Measurements from ENCODE around the gene UIMC1. TPM values are rescaled to one million over a fixed set of nuclear protein-coding genes. Genes with fewer than 3 reads are reported as not detected.

The UIMC1 gene
- total RNA-seq, 1 experiment from 2014 or later = 57.7 TPM

- Histone ChIP-seq H3K4me3 (ENCODE audit: low read length) (no peak overlapping the region), H3K4me1 (ENCODE audit: low read length) (peaks cover 4% of the 10 kb centered on the region), H4K20me1 (ENCODE audit: insufficient read depth, low read depth, low read length) (no peaks in the 10 kb centered on the region), H3K4me2 (ENCODE audit: low read depth, low read length, poor library complexity, severe bottlenecking) (no peak overlapping the region), H3K27ac (ENCODE audit: low read length) (no peak overlapping the region), H3K9ac (ENCODE audit: low read length) (no peak overlapping the region), H2AFZ (ENCODE audit: low read length) (no peak overlapping the region), H3K9me2 (replicated peaks; ENCODE audit: insufficient read depth, low read length) (no peaks in the 10 kb centered on the region), H3K36me3 (ENCODE audit: insufficient read depth, low read length) (peaks cover 24% of the 10 kb centered on the region; the same call in 1 of the 2 replicates), H3K79me2 (ENCODE audit: low read length) (peaks cover 41% of the 10 kb centered on the region), H3K9me3 (ENCODE audit: low read length) (no peaks in the 10 kb centered on the region), H3K27me3 (ENCODE audit: low read length) (no peaks in the 10 kb centered on the region)
- DNase-seq = no peak
Measured at GRCh38 chr5:177040814-177041420, 34.3 kb upstream of the UIMC1 start.

- H3K9me3 ChIP-seq (ENCODE audit: low read length) = no peaks in the 10 kb centered on the region
- DNase-seq = no peak
- peaks cover 78% of the 10 kb centered on the region for H3K79me2 ChIP-seq (ENCODE audit: low read length)
Measured at GRCh38 chr5:177036921-177037320, 30.3 kb upstream of the UIMC1 start.

DNA sequence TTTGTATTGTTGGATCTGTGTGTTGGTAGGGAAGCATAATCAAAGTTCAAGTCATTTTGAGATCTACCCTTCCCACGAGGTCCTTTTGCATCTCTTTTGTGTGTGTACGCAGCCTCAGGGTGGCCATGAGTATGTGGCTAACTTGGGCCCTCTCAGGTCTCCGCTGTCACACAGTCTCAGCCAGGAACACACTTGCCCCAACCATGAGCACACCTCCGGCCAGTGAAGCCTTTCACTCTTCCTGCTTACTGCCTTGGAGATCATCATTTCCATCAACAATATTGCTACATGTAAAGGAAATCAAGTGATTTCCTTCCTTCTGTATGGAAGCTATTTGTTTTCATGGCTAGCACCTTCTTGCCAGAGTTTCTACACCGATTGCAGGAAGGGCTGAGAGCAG, 29.9 kb upstream of the UIMC1 start:
- peaks cover 9% of the 10 kb centered on the region; the same call in 1 of the 2 replicates for H3K36me3 ChIP-seq (ENCODE audit: insufficient read depth, low read length)

More at GRCh38 chr5:177036921-177037320, 30.3 kb upstream of the UIMC1 start:
- no peak overlapping the region for H2AFZ ChIP-seq (ENCODE audit: low read length)
- no peak overlapping the region for H3K4me3 ChIP-seq (ENCODE audit: low read length)
- H4K20me1 ChIP-seq (ENCODE audit: insufficient read depth, low read depth, low read length) = no peaks in the 10 kb centered on the region
- H3K36me3 ChIP-seq (ENCODE audit: insufficient read depth, low read length) = peaks cover 11% of the 10 kb centered on the region; the same call in 1 of the 2 replicates
- H3K4me1 ChIP-seq (ENCODE audit: low read length) = peaks cover 4% of the 10 kb centered on the region
- no peaks in the 10 kb centered on the region for H3K27me3 ChIP-seq (ENCODE audit: low read length)
- H3K4me2 ChIP-seq (ENCODE audit: low read depth, low read length, poor library complexity, severe bottlenecking) = no peak overlapping the region
- no peak overlapping the region for H3K9ac ChIP-seq (ENCODE audit: low read length)
- no peaks in the 10 kb centered on the region for H3K9me2 ChIP-seq (replicated peaks; ENCODE audit: insufficient read depth, low read length)
- no peak overlapping the region for H3K27ac ChIP-seq (ENCODE audit: low read length)

GRCh38 chr5:177035976-177036375, 29.4 kb upstream of the UIMC1 start:
- H2AFZ ChIP-seq (ENCODE audit: low read length) = no peak overlapping the region
- H3K27ac ChIP-seq (ENCODE audit: low read length) = no peak overlapping the region
- no peaks in the 10 kb centered on the region for H3K9me2 ChIP-seq (replicated peaks; ENCODE audit: insufficient read depth, low read length)
- no peak overlapping the region for H3K4me3 ChIP-seq (ENCODE audit: low read length)
- peaks cover 9% of the 10 kb centered on the region; the same call in 1 of the 2 replicates for H3K36me3 ChIP-seq (ENCODE audit: insufficient read depth, low read length)
- no peak overlapping the region for H3K9ac ChIP-seq (ENCODE audit: low read length)
- no peaks in the 10 kb centered on the region for H3K27me3 ChIP-seq (ENCODE audit: low read length)
- H3K4me1 ChIP-seq (ENCODE audit: low read length) = peaks cover 4% of the 10 kb centered on the region
- no peak for DNase-seq
- no peaks in the 10 kb centered on the region for H4K20me1 ChIP-seq (ENCODE audit: insufficient read depth, low read depth, low read length)
- H3K4me2 ChIP-seq (ENCODE audit: low read depth, low read length, poor library complexity, severe bottlenecking) = no peak overlapping the region
- H3K9me3 ChIP-seq (ENCODE audit: low read length) = no peaks in the 10 kb centered on the region
- H3K79me2 ChIP-seq (ENCODE audit: low read length) = peaks cover 83% of the 10 kb centered on the region

More for the DNA sequence above, 29.9 kb upstream of the UIMC1 start:
- no peak overlapping the region for H2AFZ ChIP-seq (ENCODE audit: low read length)
- H3K4me2 ChIP-seq (ENCODE audit: low read depth, low read length, poor library complexity, severe bottlenecking) = no peak overlapping the region
- no peaks in the 10 kb centered on the region for H3K27me3 ChIP-seq (ENCODE audit: low read length)
- no peak overlapping the region for H3K9ac ChIP-seq (ENCODE audit: low read length)
- H3K4me3 ChIP-seq (ENCODE audit: low read length) = no peak overlapping the region
- no peak for DNase-seq
- no peaks in the 10 kb centered on the region for H3K9me3 ChIP-seq (ENCODE audit: low read length)
- H4K20me1 ChIP-seq (ENCODE audit: insufficient read depth, low read depth, low read length) = no peaks in the 10 kb centered on the region
- no peak overlapping the region for H3K27ac ChIP-seq (ENCODE audit: low read length)
- H3K4me1 ChIP-seq (ENCODE audit: low read length) = peaks cover 4% of the 10 kb centered on the region
- no peaks in the 10 kb centered on the region for H3K9me2 ChIP-seq (replicated peaks; ENCODE audit: insufficient read depth, low read length)
- peaks cover 79% of the 10 kb centered on the region for H3K79me2 ChIP-seq (ENCODE audit: low read length)

- H3K79me2 ChIP-seq (ENCODE audit: low read length) = peaks cover 88% of the 10 kb centered on the region
Measured at GRCh38 chr5:177029498-177029897, 22.9 kb upstream of the UIMC1 start.

GRCh38 chr5:177027665-177028064, 21.1 kb upstream of the UIMC1 start:
- peaks cover 11% of the 10 kb centered on the region for H3K4me1 ChIP-seq (ENCODE audit: low read length)
- H3K4me3 ChIP-seq (ENCODE audit: low read length) = no peak overlapping the region
- H3K27me3 ChIP-seq (ENCODE audit: low read length) = no peaks in the 10 kb centered on the region
- no peak overlapping the region for H3K9ac ChIP-seq (ENCODE audit: low read length)
- DNase-seq = no peak
- H3K9me2 ChIP-seq (replicated peaks; ENCODE audit: insufficient read depth, low read length) = no peaks in the 10 kb centered on the region
- H3K9me3 ChIP-seq (ENCODE audit: low read length) = no peaks in the 10 kb centered on the region
- H2AFZ ChIP-seq (ENCODE audit: low read length) = no peak overlapping the region
- H3K79me2 ChIP-seq (ENCODE audit: low read length) = peaks cover 87% of the 10 kb centered on the region
- no peak overlapping the region for H3K27ac ChIP-seq (ENCODE audit: low read length)
- H3K36me3 ChIP-seq (ENCODE audit: insufficient read depth, low read length) = peaks cover 21% of the 10 kb centered on the region
- H4K20me1 ChIP-seq (ENCODE audit: insufficient read depth, low read depth, low read length) = no peaks in the 10 kb centered on the region
- no peak overlapping the region for H3K4me2 ChIP-seq (ENCODE audit: low read depth, low read length, poor library complexity, severe bottlenecking)

More at GRCh38 chr5:177029498-177029897, 22.9 kb upstream of the UIMC1 start:
- Histone ChIP-seq H4K20me1 (ENCODE audit: insufficient read depth, low read depth, low read length) (no peaks in the 10 kb centered on the region), H3K4me3 (ENCODE audit: low read length) (no peak overlapping the region), H3K4me2 (ENCODE audit: low read depth, low read length, poor library complexity, severe bottlenecking) (no peak overlapping the region), H3K36me3 (ENCODE audit: insufficient read depth, low read length) (peaks cover 21% of the 10 kb centered on the region), H3K9me2 (replicated peaks; ENCODE audit: insufficient read depth, low read length) (no peaks in the 10 kb centered on the region), H2AFZ (ENCODE audit: low read length) (no peak overlapping the region), H3K27me3 (ENCODE audit: low read length) (no peaks in the 10 kb centered on the region), H3K9ac (ENCODE audit: low read length) (no peak overlapping the region), H3K9me3 (ENCODE audit: low read length) (no peaks in the 10 kb centered on the region), H3K27ac (ENCODE audit: low read length) (no peak overlapping the region), H3K4me1 (ENCODE audit: low read length) (peaks cover 1% of the 10 kb centered on the region)
- DNase-seq = no peak

GRCh38 chr5:177025101-177025601, 18.6 kb upstream of the UIMC1 start:
- Histone ChIP-seq H3K4me2 (ENCODE audit: low read depth, low read length, poor library complexity, severe bottlenecking) (no peak overlapping the region), H2AFZ (ENCODE audit: low read length) (no peak overlapping the region), H4K20me1 (ENCODE audit: insufficient read depth, low read depth, low read length) (no peaks in the 10 kb centered on the region), H3K79me2 (ENCODE audit: low read length) (peaks cover 77% of the 10 kb centered on the region), H3K36me3 (ENCODE audit: insufficient read depth, low read length) (peaks cover 17% of the 10 kb centered on the region), H3K9me3 (ENCODE audit: low read length) (no peaks in the 10 kb centered on the region), H3K27ac (ENCODE audit: low read length) (no peak overlapping the region), H3K9ac (ENCODE audit: low read length) (no peak overlapping the region), H3K4me3 (ENCODE audit: low read length) (no peak overlapping the region), H3K27me3 (ENCODE audit: low read length) (no peaks in the 10 kb centered on the region), H3K4me1 (ENCODE audit: low read length) (peaks cover 20% of the 10 kb centered on the region), H3K9me2 (replicated peaks; ENCODE audit: insufficient read depth, low read length) (no peaks in the 10 kb centered on the region)
- DNase-seq = no peak

GRCh38 chr5:177024559-177024958, 18.0 kb upstream of the UIMC1 start:
- Histone ChIP-seq H3K27me3 (ENCODE audit: low read length) (no peaks in the 10 kb centered on the region), H3K9ac (ENCODE audit: low read length) (no peak overlapping the region), H3K4me2 (ENCODE audit: low read depth, low read length, poor library complexity, severe bottlenecking) (no peak overlapping the region)

More at GRCh38 chr5:177024559-177024958, 18.0 kb upstream of the UIMC1 start:
- Histone ChIP-seq H3K9me3 (ENCODE audit: low read length) (no peaks in the 10 kb centered on the region), H2AFZ (ENCODE audit: low read length) (no peak overlapping the region), H3K27ac (ENCODE audit: low read length) (no peak overlapping the region), H3K79me2 (ENCODE audit: low read length) (peaks cover 71% of the 10 kb centered on the region), H3K9me2 (replicated peaks; ENCODE audit: insufficient read depth, low read length) (no peaks in the 10 kb centered on the region), H3K36me3 (ENCODE audit: insufficient read depth, low read length) (peaks cover 14% of the 10 kb centered on the region), H3K4me1 (ENCODE audit: low read length) (peaks cover 20% of the 10 kb centered on the region), H3K4me3 (ENCODE audit: low read length) (no peak overlapping the region), H4K20me1 (ENCODE audit: insufficient read depth, low read depth, low read length) (no peaks in the 10 kb centered on the region)
- DNase-seq = no peak

Measured in Karpas-422 (cell line).